ENCODE measurements around the gene VAMP2.

- TF ChIP-seq ZNF302 (tag by site-specific recombination; IDR thresholded peaks at IDR 0.05; ENCODE audit: low read depth) (no peak), SETDB1 (IDR thresholded peaks at IDR 0.05; ENCODE audit: insufficient read length, low read length) (no peak), CTCF (tag by site-specific recombination; IDR thresholded peaks at IDR 0.05) (peak; percentile 17; the same call in 1 of the 2 replicates), ZNF26 (tag by site-specific recombination; IDR thresholded peaks at IDR 0.05) (no peak), ZNF366 (tag by site-specific recombination; conservative IDR thresholded peaks at IDR 0.05) (peak; percentile 89)
Measured at GRCh38 chr17:8185582-8186445, 23.1 kb upstream of the VAMP2 start.

All from HEK293 (cell line).